Ovary (tissue), 3 donors: Measurements from ENCODE around the gene VKORC1L1.

Source experiments
- CTCF ChIP-seq, 3 donors: fragments of 450-650 bp in 2 of 3; fragments of 200-600 bp in 1 of 3; IDR thresholded peaks; one replicate each; pipeline versions ENCODE4 v1.5.1 to v1.8.0; 2016 to 2022; ENCODE audit warnings: antibody characterized with exemption in 3 of 3, mild to moderate bottlenecking in 1 of 3
- EP300 ChIP-seq: sonication (generic); formaldehyde crosslinking; IDR thresholded peaks from one replicate; pipeline ENCODE4 v1.6.1; 2017; ENCODE audit warnings: antibody characterized with exemption
- POLR2A ChIP-seq: fragments of 450-650 bp; IDR thresholded peaks from one replicate; pipeline ENCODE4 v1.6.1; 2017; ENCODE audit warnings: antibody characterized with exemption, mild to moderate bottlenecking, moderate library complexity
- donor health status: DM: no; HTN: no; CAD: no.

GRCh38 chr7:65953890-65954450 is 81.1 kb downstream of the VKORC1L1 start:
- no peak for TF ChIP-seq CTCF (IDR thresholded peaks at IDR 0.05)
- TF ChIP-seq POLR2A = no peak
- TF ChIP-seq EP300 = no peak
